Activated naive CD8-positive, alpha-beta T cell treated with anti-CD3 and anti-CD28 coated beads, Interleukin-2, amount 50 U/mL, for 16 hours (primary cell): ENCODE data around the gene TH.

Source experiments
- DNase-seq: peaks from one replicate; pipeline ENCODE4 v3.0.0-alpha.2; 2020; ENCODE audit warnings: low read depth, low spot score

TH gene

DNA sequence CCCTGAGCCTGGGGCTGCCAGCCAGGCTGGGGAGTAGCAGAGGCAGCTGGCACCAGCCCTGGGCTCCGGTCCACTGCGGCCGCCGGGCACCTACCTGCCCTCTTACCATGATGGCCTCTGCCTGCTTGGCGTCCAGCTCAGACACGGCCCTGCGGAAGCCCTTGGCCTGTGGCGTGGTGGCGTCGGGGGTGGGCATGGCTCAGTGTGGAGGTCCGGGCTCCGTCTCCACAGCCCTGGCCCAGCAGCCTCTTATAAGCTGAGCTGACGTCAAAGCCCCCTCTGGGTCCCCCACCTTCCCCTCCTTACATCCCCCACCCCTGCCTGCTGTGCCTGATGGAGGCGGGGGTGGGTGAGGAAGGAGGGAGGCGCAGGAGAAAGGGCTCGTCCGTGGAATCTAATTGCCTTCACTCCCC lies at the start of gene TH:
TH (minus strand) TSS at position 225 of the 413 bp plus-strand sequence; CDS start at position 196, 29 bp downstream.
- no peak for DNase-seq

DNA sequence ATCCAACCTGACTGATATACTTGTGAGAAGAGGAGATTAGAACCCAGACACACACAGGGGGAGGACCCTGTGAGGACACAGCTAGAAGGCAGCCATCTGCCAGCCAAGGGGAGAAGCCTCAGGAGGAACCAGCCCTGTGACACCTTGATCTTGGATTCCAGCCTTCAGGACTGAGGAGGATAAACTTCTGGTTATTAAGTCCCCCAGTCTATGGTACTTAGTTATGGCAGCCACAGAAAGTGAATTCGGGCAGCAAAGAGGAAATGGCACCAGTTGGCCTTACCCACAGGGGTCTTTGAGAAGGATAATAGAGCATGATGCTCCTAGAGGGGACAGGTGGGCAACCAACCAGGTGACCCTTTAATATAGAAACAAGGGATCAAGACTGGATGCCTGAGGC lies 49.4 kb upstream of the TH start:
- no peak for DNase-seq

GRCh38 chr11:2220173-2220771 lies 48.7 kb upstream of the TH start:
- DNase-seq = no peak

DNA sequence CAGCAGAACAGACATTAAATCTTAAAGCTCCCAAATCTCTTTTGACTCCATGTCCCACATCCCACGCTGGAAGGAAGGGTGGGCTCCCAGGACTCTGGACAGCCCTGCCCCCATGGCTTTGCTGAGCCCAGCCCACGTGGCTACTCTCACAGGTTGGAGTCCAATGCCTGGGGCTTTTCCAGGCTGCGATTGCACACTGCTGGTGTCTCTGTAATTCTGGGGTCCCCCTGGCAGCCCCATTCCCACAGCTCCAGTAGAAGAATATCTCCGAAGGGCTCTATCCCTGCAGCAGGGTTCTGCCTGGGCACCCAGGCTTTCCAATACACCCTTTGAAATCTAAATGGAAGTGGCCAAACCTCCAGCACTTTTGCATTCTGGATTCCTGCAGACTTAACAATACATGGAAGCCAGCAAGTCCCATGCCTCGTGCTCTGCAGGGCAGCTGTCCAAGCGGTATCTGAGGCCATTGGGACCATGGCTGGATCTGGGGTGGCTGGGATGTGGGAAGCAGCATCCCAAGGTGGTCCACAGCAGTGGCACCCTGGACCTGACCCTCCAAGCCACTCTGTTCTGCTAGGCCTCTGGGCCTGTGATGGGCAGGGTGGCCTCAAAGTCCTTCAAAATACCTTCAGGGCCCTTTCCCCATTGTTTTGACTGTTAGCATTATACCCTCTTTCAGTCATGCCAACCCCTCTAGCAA lies 47.9 kb upstream of the TH start:
- no peak for DNase-seq

DNA sequence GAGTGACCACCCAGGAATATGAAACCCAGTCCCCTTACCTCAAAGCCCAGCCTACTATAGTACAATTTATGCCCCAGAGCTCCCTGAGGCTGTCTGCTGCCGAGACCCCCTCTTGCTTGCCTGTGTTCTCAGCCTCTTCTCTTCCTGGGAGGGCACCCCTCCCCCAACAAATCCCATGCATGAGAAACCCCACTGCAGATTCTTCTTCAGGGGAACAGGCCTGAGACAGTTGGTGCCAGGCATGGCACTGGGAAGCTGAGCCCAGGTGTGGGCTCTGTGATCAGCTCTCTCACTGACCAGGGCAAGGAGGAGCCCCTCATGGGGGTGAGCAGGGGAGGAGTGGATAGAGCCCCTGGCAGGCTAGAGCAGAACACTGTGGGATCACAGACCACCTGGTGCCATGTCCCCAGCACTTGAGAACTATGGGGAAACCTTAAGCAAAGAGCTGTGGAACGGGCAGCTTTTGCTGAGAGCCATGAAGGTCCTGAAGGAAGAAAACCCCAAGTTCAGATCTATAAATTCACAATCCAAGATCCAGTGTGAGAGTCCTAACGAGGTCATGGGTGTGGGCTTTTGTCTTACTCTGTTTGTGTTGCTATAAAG lies 46.5 kb upstream of the TH start:
- DNase-seq = no peak

DNA sequence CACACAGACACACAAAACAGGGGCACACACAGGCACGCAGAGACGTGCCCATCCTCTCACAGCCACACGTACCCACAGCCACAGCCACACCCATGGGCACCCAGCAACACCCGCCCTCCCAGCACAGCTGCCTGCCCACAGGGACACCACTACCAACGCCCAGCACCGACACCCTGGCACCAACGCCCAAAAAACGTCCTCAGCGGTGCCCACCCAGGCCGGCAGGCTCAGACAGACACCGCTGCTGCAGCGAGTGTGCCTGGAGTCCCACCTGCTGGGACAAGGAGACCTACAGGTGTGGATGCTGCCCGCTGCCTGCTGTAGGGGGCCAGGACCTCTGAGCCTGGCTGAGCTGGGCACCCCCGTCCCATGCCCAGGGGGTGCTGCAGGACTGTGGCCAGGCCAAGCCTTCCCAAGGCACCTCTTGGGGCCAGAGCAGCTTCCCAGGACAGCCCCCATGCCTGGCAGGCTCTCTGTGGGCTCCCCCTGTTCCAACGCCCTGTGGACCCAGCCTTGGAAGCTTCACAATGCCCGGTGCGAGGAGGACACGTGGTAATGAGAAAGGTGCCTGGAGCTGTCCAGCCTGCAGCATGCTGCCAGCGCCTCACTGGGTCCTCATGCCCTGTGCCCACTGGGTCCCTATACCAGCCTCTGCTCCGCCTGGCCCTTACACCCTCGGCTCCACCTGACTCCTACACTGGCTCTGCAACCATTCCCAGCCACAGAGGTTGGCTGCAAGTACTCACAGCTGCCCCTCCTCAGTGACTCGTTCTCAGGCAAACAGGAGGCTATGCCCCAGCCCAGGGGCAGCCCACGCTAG lies 45.8 kb upstream of the TH start:
- DNase-seq = no peak

DNA sequence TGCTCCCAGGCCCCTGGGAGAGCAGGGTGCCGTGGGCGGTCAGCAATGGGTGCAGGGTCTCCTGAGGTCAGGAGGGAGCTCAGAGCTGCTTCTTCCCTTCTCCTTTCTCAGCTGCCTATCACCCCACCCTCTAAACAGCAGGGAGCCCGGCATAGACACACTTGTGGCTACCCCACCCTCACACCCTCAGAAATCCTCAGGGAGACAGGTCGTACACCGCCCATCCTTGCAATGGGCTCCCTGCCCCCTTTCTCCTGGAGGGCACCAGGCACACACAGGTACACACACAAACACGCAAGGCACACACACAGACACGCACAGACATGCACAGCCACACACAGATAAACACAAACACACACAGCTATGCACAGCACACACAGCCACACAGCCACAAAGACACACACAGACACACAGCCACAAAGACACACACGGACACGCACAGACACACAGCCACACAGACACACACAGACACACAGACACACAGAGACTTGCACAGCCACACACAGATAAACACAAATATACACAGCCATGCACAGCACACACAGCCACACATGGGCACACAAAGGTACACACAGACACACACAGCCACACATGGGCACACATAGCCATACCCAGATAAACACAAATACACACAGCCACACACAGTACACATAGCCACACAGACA lies 44.9 kb upstream of the TH start:
- DNase-seq = no peak

DNA sequence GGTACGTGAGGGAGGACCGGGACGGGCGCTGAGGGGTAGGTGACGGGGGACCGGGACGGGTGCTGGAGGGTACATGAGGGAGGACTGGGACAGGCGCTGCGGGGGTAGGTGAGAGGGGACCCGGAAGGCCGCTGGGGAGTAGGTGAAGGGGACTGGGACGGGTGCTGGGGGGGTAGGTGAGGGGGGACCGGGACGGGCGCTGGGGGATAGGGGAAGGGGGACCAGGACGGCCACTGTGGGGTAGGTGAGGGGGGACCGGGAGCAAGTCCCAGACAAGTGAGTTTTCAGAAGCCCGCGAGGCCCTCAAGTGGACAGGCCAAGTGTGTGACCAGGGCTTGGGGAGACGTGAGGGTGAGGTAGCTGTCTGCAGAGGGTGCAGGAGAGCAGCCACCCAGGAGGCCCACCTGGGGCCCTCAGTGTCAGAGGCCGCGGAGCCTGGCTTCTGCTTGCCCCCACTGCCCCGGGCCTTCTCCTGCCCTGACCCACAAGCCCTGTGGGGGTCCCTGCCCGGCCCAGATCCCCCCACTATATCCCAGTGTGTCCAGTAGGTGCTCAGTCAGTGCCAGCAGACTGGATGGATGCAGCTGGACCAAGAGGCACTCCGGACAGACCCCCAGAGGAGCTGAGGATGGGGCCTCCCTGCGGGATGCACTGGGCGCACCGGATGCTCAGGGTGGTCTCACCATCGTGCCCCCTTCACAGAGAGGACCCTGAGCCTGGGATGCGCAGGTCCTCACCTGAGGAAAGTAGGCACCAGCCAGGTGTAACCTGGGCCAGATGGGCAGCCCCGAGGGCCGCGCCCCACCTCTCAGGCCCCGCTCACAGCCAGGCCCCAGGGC lies 44.2 kb upstream of the TH start:
- no peak for DNase-seq

DNA sequence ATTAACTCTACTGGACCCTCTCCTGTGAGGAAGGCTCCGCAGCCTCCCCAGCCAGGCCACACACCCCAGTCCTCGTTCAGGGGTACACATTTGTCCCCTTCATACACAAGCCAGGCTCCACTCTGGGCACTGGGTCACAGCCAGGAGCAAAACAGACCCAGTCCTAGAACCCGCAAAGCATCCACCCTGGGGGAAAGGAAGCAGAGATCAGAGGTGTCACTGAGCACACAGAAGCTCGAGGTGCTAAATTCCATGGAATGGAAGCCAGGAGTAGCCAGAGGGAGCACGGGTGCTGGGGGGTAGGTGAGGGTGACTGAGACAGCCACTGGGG lies 43.6 kb upstream of the TH start:
- no peak for DNase-seq

- no peak for DNase-seq
These were observed 43.1 kb upstream of the TH start for GRCh38 chr11:2214527-2215229.

DNA sequence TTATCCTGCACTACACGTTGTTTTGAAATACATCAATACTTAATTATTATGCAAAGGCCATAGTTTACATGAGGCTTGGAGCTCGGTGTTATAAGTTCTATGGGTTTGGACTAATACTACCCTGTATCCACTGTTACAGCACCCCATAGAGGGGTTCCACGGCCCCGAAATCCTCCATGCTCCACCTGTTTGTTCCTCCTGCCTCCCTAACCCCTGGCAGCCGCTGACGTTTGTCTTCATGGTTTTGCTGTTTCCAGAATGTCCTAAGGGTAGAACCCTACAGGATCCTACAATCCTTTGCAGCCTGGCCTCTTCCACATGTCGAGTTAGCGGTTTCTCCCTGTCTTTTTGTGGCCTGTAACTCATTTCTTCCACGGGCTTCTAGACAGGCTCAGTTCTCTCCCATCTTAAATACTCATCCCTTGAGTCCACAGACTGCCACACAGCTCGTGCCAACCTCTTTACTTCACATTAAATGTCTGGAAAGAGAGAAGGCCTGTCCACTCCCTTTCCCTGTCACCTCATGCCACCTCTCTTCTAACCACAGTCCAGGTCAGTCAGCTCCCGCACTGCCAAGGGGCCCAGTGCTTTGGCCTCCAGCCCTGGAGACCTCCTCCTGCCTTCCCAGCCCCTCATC lies 42.4 kb upstream of the TH start:
- DNase-seq = no peak

DNA sequence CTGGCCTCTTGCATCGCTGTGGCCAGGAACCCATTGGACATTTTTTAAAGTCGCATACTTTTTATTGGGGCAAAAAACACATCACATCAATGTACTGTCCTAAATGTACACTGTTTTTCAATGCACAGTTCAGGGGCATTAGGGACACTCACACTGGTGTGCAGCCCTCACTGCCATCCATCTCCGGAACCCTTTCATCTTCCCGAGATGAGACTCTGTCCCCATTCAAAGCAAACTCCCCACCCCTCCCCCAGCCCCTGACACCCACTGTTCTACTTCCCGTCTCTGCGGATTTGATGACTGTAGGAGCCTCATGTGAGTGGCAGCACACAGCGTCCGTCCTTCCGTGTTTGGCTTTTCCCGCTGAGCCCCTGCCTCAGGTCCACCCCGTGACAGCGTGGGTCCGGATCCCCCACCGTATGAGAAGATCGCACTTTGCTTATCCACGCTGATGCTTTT lies 41.8 kb upstream of the TH start:
- DNase-seq = no peak

DNA sequence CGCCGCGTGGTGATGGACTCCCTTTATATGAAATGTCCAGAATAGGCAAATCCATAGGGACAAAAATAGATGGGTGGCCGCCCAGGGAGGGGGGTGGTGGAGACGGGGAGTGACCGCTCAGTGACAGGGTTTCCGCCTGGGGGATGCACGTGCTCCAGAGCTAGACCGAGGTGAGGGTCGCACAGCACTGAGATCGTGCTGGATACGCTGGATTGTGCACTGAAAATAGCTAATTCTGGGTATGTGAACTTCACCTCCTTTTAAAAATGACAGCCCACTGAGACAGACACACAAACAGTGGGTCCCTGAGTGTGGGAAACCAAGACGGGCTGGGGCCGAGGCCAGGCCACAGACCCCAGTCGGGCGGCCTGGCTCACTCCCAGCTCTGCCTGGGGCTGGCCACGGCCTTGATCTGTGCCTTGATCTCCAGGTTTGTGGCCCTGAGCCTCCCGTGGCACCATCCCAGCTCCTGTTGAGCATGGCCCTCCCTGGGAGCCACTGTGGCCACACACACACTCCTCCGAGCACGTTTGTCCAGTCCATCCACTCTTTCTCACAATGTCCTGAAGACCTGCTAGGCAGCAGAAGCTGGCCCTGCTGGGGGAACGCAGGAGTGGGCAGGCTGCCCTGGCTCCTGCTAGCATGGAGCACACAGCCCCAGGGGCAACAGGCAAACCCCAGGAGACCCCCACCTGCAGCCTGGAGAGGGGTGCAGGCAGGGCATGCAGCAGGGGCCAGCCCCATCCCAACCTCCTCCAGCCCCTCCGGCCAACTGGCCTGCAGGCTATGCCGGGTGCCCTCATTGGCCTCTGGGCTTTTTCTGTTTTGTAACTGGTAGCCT lies 41.0 kb upstream of the TH start:
- no peak for DNase-seq

DNA sequence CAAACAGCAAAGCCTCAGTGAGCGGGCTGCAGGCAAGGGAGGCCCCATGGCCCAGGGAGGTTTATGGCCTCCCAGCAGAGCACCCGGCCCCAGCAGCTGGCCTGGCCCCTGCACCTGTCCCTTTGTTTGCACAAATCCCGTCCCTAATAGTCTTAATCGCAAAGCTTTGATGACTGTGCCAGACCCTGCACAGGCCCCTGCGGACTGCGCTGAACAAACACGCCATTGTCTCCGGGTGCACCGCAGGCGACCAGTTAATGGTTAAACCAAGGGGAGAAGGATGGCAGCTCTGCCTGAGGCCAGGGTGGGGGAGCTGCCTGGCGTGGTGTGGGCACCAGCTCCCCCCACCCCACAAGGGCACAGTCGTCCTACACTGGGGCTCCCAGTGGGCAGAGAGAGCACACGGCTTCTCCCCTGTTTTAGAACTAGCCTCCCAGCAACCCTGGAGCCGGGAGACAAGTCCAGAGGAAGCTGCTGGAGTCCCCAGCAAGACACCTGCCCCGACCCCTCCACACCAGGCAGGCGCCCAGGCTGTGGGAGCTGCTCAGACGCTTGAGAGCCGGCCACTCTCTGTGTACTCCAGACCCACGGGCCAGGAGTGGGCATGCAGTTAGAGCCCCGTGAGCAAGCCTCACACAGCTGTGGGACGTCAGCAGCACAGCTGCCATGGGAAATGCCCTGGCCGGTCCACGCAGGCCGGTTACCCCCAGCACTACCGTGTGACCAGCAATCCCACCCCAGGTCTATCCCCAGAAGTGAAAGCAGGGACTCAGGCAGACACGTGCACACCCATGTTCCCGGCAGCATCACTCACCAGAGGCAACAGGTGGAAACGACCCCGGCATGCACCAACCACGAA lies 39.7 kb upstream of the TH start:
- no peak for DNase-seq

DNA sequence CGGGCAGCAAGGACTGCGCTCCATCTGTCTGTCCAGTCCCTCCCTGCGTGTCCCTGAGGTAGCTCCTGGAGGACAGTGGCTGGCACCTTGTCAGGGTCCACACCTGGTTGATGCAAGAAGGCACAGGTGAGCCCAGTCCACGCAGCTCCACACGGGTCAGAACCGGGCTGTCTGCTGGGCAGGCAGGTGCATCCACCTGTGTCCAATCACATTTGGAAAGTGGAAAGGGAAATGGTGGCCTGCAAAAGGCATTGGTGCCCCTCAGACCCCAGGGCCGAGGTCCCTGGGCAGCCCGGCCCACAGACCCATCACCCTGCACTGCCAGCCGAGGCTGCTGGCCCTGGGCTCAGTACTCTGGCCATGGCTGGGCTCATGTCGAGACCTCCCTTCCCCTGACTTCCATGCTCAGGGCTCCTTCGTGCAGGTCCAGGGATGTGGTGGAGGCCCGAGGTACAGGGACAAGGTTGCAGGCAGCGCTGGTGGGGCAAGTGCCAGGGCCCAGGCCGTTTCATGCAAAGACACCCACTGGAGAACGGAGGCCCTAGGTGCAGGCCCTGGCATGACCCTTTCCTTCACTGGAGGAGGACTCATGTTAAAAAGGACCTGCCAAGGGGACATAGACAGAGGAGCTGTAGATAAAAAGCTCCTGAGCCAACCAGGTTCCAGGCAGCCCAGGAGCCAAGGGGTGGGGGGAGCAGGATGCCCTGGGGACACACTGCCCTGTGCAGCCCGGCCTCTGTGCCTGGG lies 38.9 kb upstream of the TH start:
- no peak for DNase-seq

DNA sequence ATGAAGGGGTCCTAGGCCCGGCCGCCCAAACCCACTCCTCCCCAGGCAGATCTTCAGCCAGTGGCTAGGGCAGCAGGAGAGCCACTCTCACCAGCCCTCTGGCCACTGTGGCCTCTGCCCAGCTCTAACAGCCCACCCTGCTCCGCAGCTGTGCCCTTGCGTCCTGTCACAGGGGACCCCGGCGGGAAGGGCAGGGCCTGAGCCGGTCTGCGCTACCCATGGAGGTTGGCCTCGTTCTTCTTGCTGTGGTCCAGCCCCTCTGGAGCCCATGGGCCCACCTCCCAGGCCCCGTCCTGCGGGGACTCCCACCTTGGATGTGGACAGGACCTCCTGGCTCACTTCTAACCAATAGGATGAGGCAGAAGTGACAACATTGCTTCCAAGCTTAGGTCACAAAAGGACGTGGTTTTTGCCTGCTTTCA lies 38.3 kb upstream of the TH start:
- no peak for DNase-seq

DNA sequence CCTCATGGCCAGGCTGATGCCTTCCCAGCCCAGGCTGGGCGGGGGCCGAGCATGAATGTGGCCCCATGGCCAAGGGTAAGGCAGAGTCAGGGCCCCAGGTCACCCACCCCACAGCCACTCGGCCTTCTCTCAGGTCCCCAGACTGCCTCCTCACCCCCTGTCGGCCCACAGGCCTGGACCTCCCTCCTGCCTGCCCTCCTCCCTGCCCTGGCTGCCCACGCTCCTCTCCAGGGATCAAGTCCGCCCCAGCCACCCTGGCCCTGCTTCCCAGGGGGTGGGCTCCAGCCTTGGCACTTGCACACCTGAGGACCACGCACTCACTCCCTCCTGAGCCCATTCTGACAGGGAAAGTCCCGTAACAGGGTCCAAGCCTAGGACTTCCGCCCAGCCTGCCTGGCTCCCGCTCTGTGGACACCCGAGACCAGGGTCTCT lies 37.8 kb upstream of the TH start:
- DNase-seq = no peak
